Esophagus squamous epithelium (tissue), 4 donors: ENCODE results near the gene KIAA2012.
A peak's percentile ranks its signal among the peaks of the same experiment; 100 is the strongest.

Source experiments
- POLR2A ChIP-seq, 4 donors: fragments of 450-650 bp; IDR thresholded peaks; one replicate each; pipeline ENCODE4 v1.6.1; 2017; ENCODE audit warnings: antibody characterized with exemption in 4 of 4, mild to moderate bottlenecking in 4 of 4, moderate library complexity in 3 of 4
- TF ChIP-seq, protein P1 (sequence below), 6 experiments: fragments of 450-650 bp in 4 of 6; fragments of 200-600 bp in 2 of 6; sonication (generic) in 2 of 6; IDR thresholded peaks; one replicate each; pipeline ENCODE4 v1.5.1; 2016 to 2019; ENCODE audit warnings: antibody characterized with exemption in 6 of 6, mild to moderate bottlenecking in 4 of 6, moderate library complexity in 4 of 6

DNA sequence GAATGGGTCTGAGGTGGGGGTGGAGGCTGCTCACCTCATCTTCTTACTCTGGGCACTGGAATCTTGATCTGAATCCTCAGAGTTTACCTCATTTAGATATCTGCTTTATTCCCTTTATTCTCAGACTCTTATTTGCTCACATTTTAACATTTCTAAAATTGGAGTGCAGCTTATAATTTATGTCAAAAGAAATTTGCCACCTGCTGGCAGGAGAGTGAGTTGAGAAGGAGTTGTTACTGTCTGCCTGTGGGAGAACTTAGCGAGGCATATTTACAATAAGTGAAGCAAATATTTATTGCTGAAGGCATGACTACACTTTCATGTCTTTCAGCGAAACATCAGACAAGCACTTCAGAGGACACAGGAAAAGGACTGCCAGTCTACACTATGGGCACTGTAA, 16.4 kb upstream of the KIAA2012 start:
- TF ChIP-seq, protein P1, sequence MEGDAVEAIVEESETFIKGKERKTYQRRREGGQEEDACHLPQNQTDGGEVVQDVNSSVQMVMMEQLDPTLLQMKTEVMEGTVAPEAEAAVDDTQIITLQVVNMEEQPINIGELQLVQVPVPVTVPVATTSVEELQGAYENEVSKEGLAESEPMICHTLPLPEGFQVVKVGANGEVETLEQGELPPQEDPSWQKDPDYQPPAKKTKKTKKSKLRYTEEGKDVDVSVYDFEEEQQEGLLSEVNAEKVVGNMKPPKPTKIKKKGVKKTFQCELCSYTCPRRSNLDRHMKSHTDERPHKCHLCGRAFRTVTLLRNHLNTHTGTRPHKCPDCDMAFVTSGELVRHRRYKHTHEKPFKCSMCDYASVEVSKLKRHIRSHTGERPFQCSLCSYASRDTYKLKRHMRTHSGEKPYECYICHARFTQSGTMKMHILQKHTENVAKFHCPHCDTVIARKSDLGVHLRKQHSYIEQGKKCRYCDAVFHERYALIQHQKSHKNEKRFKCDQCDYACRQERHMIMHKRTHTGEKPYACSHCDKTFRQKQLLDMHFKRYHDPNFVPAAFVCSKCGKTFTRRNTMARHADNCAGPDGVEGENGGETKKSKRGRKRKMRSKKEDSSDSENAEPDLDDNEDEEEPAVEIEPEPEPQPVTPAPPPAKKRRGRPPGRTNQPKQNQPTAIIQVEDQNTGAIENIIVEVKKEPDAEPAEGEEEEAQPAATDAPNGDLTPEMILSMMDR (IDR thresholded peaks at IDR 0.05) = peak in 5 of 6 experiments; percentile 7 to 33 (median 17)
- no peak for TF ChIP-seq POLR2A (IDR thresholded peaks at IDR 0.05)
